ENCODE measurements around the gene C1QTNF6. TPM values are rescaled to one million over a fixed set of nuclear protein-coding genes. Genes with fewer than 3 reads are reported as not detected.

C1QTNF6 gene
- total and polyA plus RNA-seq, 2 of the 8 experiments (the other 6 are each of a cell fraction or from before 2014, with no cell fraction given) = 3.1 to 6.5 TPM

DNA sequence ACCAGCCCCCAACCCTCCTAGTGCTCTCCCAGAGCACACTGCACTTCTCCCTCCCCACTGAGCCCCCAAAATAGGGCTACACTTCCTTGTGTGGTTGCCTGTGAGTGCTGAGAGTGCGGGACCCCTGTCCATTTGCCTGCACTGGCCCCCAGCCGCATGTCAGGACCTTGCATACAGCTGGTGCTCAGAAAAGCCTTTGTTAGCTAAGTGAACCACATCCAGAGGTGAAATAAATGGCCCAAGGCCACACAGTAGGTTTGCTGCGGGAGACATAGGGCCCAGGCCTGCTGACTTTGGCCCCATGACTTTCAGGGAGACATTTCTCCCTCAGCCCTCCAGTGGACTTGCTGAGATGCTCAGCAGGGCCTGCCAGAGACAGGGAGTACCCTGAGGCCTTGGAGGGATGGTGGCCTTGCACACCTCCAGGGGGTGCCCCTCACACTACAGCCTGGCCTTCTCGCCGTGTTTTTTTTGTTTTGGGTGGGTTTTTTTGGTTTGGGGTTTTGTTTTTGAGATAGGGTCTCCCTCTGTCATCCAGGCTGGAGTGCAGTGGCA is 14.0 kb upstream of the C1QTNF6 start:
- peaks cover 3 to 18% (median 10%) of the 10 kb centered on the region in 4 experiments; a peak in 5 of 7 replicates for H3K4me1 ChIP-seq (replicated peaks in 1 of 4; ENCODE audit: control insufficient read depth in 3 of 4, insufficient read depth in 4 of 4, low read length in 3 of 4)
- FAIRE-seq = no peak
- no peak overlapping the region for H4K8ac ChIP-seq (ENCODE audit: extremely low read depth, insufficient read depth, low read length)

More for the DNA sequence above, 14.0 kb upstream of the C1QTNF6 start:
- no peak overlapping the region for H3K4me3 ChIP-seq (ENCODE audit: extremely low read depth in 1 of 4, insufficient read depth in 2 of 4, low read depth in 3 of 4, low read length in 4 of 4)
- DNase-seq (ENCODE audit: low read depth in 1 of 2, low spot score in 2 of 2) = no peak
- POLR2A ChIA-PET (ENCODE audit: partially characterized antibody) = interaction anchor here (1.1 to 1.4 kb wide), 2 partner anchors 10 to 138 kb away, joined by 3 read pairs; partner anchors contain the start of gene SSTR3
- no peak overlapping the region for H3K56ac ChIP-seq (replicated peaks; ENCODE audit: insufficient read length, low read depth, low read length)
- H3K79me2 ChIP-seq (ENCODE audit: control insufficient read depth in 1 of 2, insufficient read depth in 2 of 2, low read length in 2 of 2) = no peaks in the 10 kb centered on the region
- no peak overlapping the region for H3K18ac ChIP-seq (ENCODE audit: extremely low read depth, low read length)
- no peaks in the 10 kb centered on the region for H3K36me3 ChIP-seq (ENCODE audit: control insufficient read depth in 2 of 4, insufficient read depth in 4 of 4, low read length in 3 of 4)
- no peak overlapping the region for H3K27ac ChIP-seq (ENCODE audit: low read depth, low read length)
- H3K4ac ChIP-seq (replicated peaks; ENCODE audit: insufficient read length, low read depth, low read length) = no peak overlapping the region
- H2AK5ac ChIP-seq (ENCODE audit: low read depth, low read length) = no peak overlapping the region
- H2BK15ac ChIP-seq (ENCODE audit: low read length) = no peak overlapping the region
- no peak overlapping the region for H2BK5ac ChIP-seq (ENCODE audit: low read depth, low read length)
- no peak overlapping the region for H3K9ac ChIP-seq (replicated peaks in 1 of 4; ENCODE audit: extremely low read depth in 1 of 4, low read depth in 3 of 4, low read length in 3 of 4)
- H3K4me2 ChIP-seq (ENCODE audit: insufficient read depth in 1 of 2, low read depth in 2 of 2, low read length in 2 of 2) = no peak overlapping the region
- no peak overlapping the region for H2BK12ac ChIP-seq (ENCODE audit: low read depth, low read length)
- TF ChIP-seq BRCA1 (IDR thresholded peaks at IDR 0.05; ENCODE audit: low read depth, low read length) = no peak
- TF ChIP-seq KDM1A (IDR thresholded peaks at IDR 0.05; ENCODE audit: borderline replicate concordance, low read length) = no peak
- H3K14ac ChIP-seq (ENCODE audit: insufficient read length) = no peak overlapping the region
- H3K27me3 ChIP-seq (replicated peaks in 1 of 4; ENCODE audit: control insufficient read depth in 3 of 4, extremely low read depth in 1 of 4, insufficient read depth in 3 of 4, low read length in 3 of 4) = no peaks in the 10 kb centered on the region
- H3K23me2 ChIP-seq (ENCODE audit: low read depth, low read length) = peaks cover 5% of the 10 kb centered on the region
- H3K79me1 ChIP-seq (ENCODE audit: low read depth, low read length) = no peaks in the 10 kb centered on the region
- CTCF ChIA-PET (ENCODE audit: partially characterized antibody) = interaction anchor here (0.9 to 7.7 kb wide), 6 partner anchors 8 to 272 kb away, joined by 3 to 77 read pairs (median 6); no protein-coding TSS in a partner anchor
- WGBS, 2 experiments (ENCODE audit: extremely low coverage in 1 of 2, insufficient coverage in 1 of 2, insufficient read length in 1 of 2, insufficient replicate concordance in 2 of 2, low coverage in 1 of 2, low lambda C conversion rate in 2 of 2, missing lambda C conversion rate in 1 of 2) = 88% methylated on average over 5 of the region's 5 CpGs; no CpG with 5 or more reads in 1 of the 2 experiments
- H4K5ac ChIP-seq (ENCODE audit: insufficient read length, low read depth, low read length) = no peak overlapping the region
- peaks cover 0 to 4% of the 10 kb centered on the region in 2 experiments for H4K20me1 ChIP-seq (replicated peaks in 1 of 2; ENCODE audit: control insufficient read depth in 1 of 2, insufficient read depth in 2 of 2, low read length in 2 of 2)
- H2BK120ac ChIP-seq (replicated peaks; ENCODE audit: low read depth, low read length) = no peak overlapping the region
- no peak overlapping the region for H4K91ac ChIP-seq (replicated peaks; ENCODE audit: insufficient read length, low read length)
- H2AFZ ChIP-seq (ENCODE audit: low read length) = no peak overlapping the region
- no peak overlapping the region for H2BK20ac ChIP-seq (ENCODE audit: low read length)
- H3K23ac ChIP-seq (ENCODE audit: insufficient read length) = no peak overlapping the region
- H3K9me3 ChIP-seq (ENCODE audit: insufficient read depth in 2 of 2, low read depth in 1 of 2, low read length in 1 of 2) = no peaks in the 10 kb centered on the region

Measured in H1 (cell line).